H1 (cell line): ENCODE measurements around the gene PDZK1IP1. TPM values are rescaled to one million over a fixed set of nuclear protein-coding genes. Genes with fewer than 3 reads are reported as not detected.

ENCODE experiments used
- CTCF ChIA-PET: fragments of 300-600 bp; sonication (Branson Sonifier 250); formaldehyde crosslinking; loops from one replicate; lab custom pipeline; 2021; ENCODE audit not compliant: partially characterized antibody; lab: Charles Lee
- POLR2A ChIA-PET: fragments of 300-600 bp; sonication (Branson Sonifier 250); formaldehyde crosslinking; loops from one replicate; lab custom pipeline; 2021; ENCODE audit warnings: inconsistent platforms; ENCODE audit not compliant: partially characterized antibody; lab: Charles Lee
- DNase-seq, 2 experiments: peaks; one replicate each; pipeline versions ENCODE4 v3.0.0 to v3.0.0-alpha.2; 2010 to 2022; ENCODE audit warnings: low spot score in 2 of 2, low read depth in 1 of 2, mixed read lengths in 1 of 2
- FAIRE-seq: peaks from 2 replicates; lab custom pipeline; 2011; peaks lifted over from hg19 to GRCh38; lab: Jason Lieb, UNC
- H2AFZ ChIP-seq: 2 replicates; pipeline ENCODE4 v1.8.1; 2012; ENCODE audit warnings: low read length, inconsistent platforms
- H2AK5ac ChIP-seq: 2 replicates; pipeline ENCODE4 v1.6.1; 2013; ENCODE audit warnings: low read depth, low read length
- H2BK120ac ChIP-seq: replicated peaks from 2 replicates; pipeline ENCODE3; 2013; ENCODE audit warnings: low read depth, low read length, inconsistent platforms
- H2BK12ac ChIP-seq: 2 replicates; pipeline ENCODE4 v1.6.1; 2013; ENCODE audit warnings: low read depth, low read length
- H2BK15ac ChIP-seq: 2 replicates; pipeline ENCODE4 v1.6.1; 2013; ENCODE audit warnings: low read length
- H2BK20ac ChIP-seq: 2 replicates; pipeline ENCODE4 v1.6.1; 2013; ENCODE audit warnings: low read length
- H2BK5ac ChIP-seq: 2 replicates; pipeline ENCODE4 v1.6.1; 2013; ENCODE audit warnings: low read depth, low read length
- H3K14ac ChIP-seq: 2 replicates; pipeline ENCODE4 v1.6.1; 2013; ENCODE audit warnings: inconsistent platforms; ENCODE audit not compliant: insufficient read length
- H3K18ac ChIP-seq: 2 replicates; pipeline ENCODE4 v1.6.1; 2013; ENCODE audit warnings: low read length; ENCODE audit errors: extremely low read depth
- H3K23ac ChIP-seq: 2 replicates; pipeline ENCODE4 v1.6.1; 2013; ENCODE audit warnings: inconsistent platforms; ENCODE audit not compliant: insufficient read length
- H3K23me2 ChIP-seq: 2 replicates; pipeline ENCODE4 v1.6.1; 2013; ENCODE audit warnings: low read depth, low read length
- H3K27ac ChIP-seq: 2 replicates; pipeline ENCODE4 v1.6.1; 2011; ENCODE audit warnings: low read depth, low read length, inconsistent platforms
- H3K27me3 ChIP-seq, 4 experiments: replicated peaks in 1 of 4; 1 replicate in 1 of 4; 2 replicates in 3 of 4; pipeline versions ENCODE4 v1.6.1 to v1.8.1; 2011 to 2013; ENCODE audit warnings: low read length in 3 of 4, mild to moderate bottlenecking in 3 of 4, inconsistent platforms in 2 of 4, mixed read lengths in 2 of 4, moderate library complexity in 1 of 4; ENCODE audit not compliant: control insufficient read depth in 3 of 4, insufficient read depth in 3 of 4; ENCODE audit errors: extremely low read depth in 1 of 4
- H3K36me3 ChIP-seq, 4 experiments: 2 replicates each; pipeline versions ENCODE4 v1.6.1 to v1.8.1; 2011 to 2013; ENCODE audit warnings: mild to moderate bottlenecking in 4 of 4, low read length in 3 of 4, moderate library complexity in 2 of 4, control low read depth in 1 of 4, inconsistent platforms in 1 of 4; ENCODE audit not compliant: insufficient read depth in 4 of 4, control insufficient read depth in 2 of 4
- H3K4ac ChIP-seq: replicated peaks from 2 replicates; pipeline ENCODE3; 2013; ENCODE audit warnings: low read length, low read depth, mixed read lengths, inconsistent platforms; ENCODE audit not compliant: insufficient read length
- H3K4me1 ChIP-seq, 4 experiments: replicated peaks in 1 of 4; 1 replicate in 1 of 4; 2 replicates in 3 of 4; pipeline versions ENCODE4 v1.6.1 to v1.8.1; 2011 to 2013; ENCODE audit warnings: low read length in 3 of 4, inconsistent platforms in 2 of 4, mixed read lengths in 1 of 4; ENCODE audit not compliant: insufficient read depth in 4 of 4, control insufficient read depth in 3 of 4
- H3K4me2 ChIP-seq, 2 experiments: 2 replicates each; pipeline versions ENCODE4 v1.6.1 to v1.8.1; 2011 to 2013; ENCODE audit warnings: low read depth in 2 of 2, low read length in 2 of 2, control low read depth in 1 of 2, inconsistent platforms in 1 of 2, mild to moderate bottlenecking in 1 of 2; ENCODE audit not compliant: insufficient read depth in 1 of 2
- H3K4me3 ChIP-seq, 4 experiments: fragments of 200-600, 300-600 bp in 1 of 4; sonication (generic), shearing (Covaris generic), sonication (Bioruptor Twin) in 1 of 4; 2 replicates each; pipeline versions ENCODE4 v1.5.1 to v1.8.1; 2011 to 2016; ENCODE audit warnings: low read length in 4 of 4, low read depth in 3 of 4, control low read depth in 2 of 4, inconsistent platforms in 2 of 4, mild to moderate bottlenecking in 2 of 4, mixed read lengths in 1 of 4, moderate library complexity in 1 of 4; ENCODE audit not compliant: insufficient read depth in 2 of 4; ENCODE audit errors: extremely low read depth in 1 of 4
- H3K56ac ChIP-seq: replicated peaks from 2 replicates; pipeline ENCODE3; 2013; ENCODE audit warnings: low read depth, mild to moderate bottlenecking, mixed read lengths, low read length, inconsistent platforms; ENCODE audit not compliant: insufficient read length
- H3K79me1 ChIP-seq: 2 replicates; pipeline ENCODE4 v1.6.1; 2013; ENCODE audit warnings: low read depth, low read length, control low read depth
- H3K79me2 ChIP-seq, 2 experiments: 2 replicates each; pipeline versions ENCODE4 v1.6.1 to v1.8.1; 2012 to 2013; ENCODE audit warnings: low read length in 2 of 2, mild to moderate bottlenecking in 2 of 2, inconsistent platforms in 1 of 2; ENCODE audit not compliant: insufficient read depth in 2 of 2, control insufficient read depth in 1 of 2
- H3K9ac ChIP-seq, 4 experiments: replicated peaks in 1 of 4; 1 replicate in 1 of 4; 2 replicates in 3 of 4; pipeline versions ENCODE4 v1.6.1 to v1.8.1; 2011 to 2013; ENCODE audit warnings: low read depth in 3 of 4, low read length in 3 of 4, control low read depth in 2 of 4, mild to moderate bottlenecking in 2 of 4, moderate library complexity in 2 of 4, inconsistent platforms in 1 of 4; ENCODE audit errors: extremely low read depth in 1 of 4
- H3K9me3 ChIP-seq, 2 experiments: 2 replicates each; pipeline versions ENCODE4 v1.6.1 to v1.8.1; 2012 to 2013; ENCODE audit warnings: mild to moderate bottlenecking in 2 of 2, moderate library complexity in 2 of 2, control low read depth in 1 of 2, inconsistent platforms in 1 of 2, low read depth in 1 of 2, low read length in 1 of 2, mixed read lengths in 1 of 2; ENCODE audit not compliant: insufficient read depth in 2 of 2
- H4K20me1 ChIP-seq, 2 experiments: replicated peaks in 1 of 2; 2 replicates each; pipeline versions ENCODE3 to v1.8.1; 2011 to 2013; ENCODE audit warnings: inconsistent platforms in 2 of 2, low read length in 2 of 2, mild to moderate bottlenecking in 1 of 2; ENCODE audit not compliant: insufficient read depth in 2 of 2, control insufficient read depth in 1 of 2
- H4K5ac ChIP-seq: 2 replicates; pipeline ENCODE4 v1.6.1; 2013; ENCODE audit warnings: low read length, low read depth, mixed read lengths, inconsistent platforms; ENCODE audit not compliant: insufficient read length
- H4K8ac ChIP-seq: 2 replicates; pipeline ENCODE4 v1.8.0; 2013; ENCODE audit warnings: mild to moderate bottlenecking, moderate library complexity, low read length, inconsistent platforms; ENCODE audit not compliant: insufficient read depth; ENCODE audit errors: extremely low read depth
- H4K91ac ChIP-seq: replicated peaks from 2 replicates; pipeline ENCODE3; 2013; ENCODE audit warnings: low read length, mixed read lengths, inconsistent platforms; ENCODE audit not compliant: insufficient read length
- CTCF ChIP-seq, 3 experiments: IDR thresholded peaks; 1 replicate in 2 of 3; 2 replicates in 1 of 3; pipeline versions ENCODE4 v1.5.1 to v1.6.1; 2011; ENCODE audit warnings: low read length in 3 of 3, mild to moderate bottlenecking in 3 of 3, inconsistent platforms in 2 of 3, low read depth in 1 of 3, moderate library complexity in 1 of 3; ENCODE audit not compliant: insufficient read depth in 1 of 3; ENCODE audit errors: control extremely low read depth in 1 of 3
- KDM4A ChIP-seq: IDR thresholded peaks from one replicate; pipeline ENCODE4 v1.7.1; 2012; ENCODE audit warnings: low read depth, mild to moderate bottlenecking, moderate library complexity, low read length, inconsistent platforms; ENCODE audit not compliant: severe bottlenecking
- SAP30 ChIP-seq: fragments of 300-600 bp; sonication (generic); IDR thresholded peaks from 2 replicates; pipeline ENCODE4 v1.7.1; 2012; ENCODE audit warnings: low read length, moderate library complexity, mild to moderate bottlenecking, inconsistent platforms; ENCODE audit not compliant: insufficient read depth, insufficient replicate concordance
- SP4 ChIP-seq: IDR thresholded peaks from 2 replicates; pipeline ENCODE4 v1.6.1; 2012; ENCODE audit warnings: low read length, inconsistent platforms
- ZNF274 ChIP-seq: IDR thresholded peaks from 2 replicates; pipeline ENCODE4 v1.7.0; 2012; ENCODE audit warnings: low read length, borderline replicate concordance; ENCODE audit errors: extremely low read depth
- WGBS, 2 experiments: shearing (Covaris generic) in 1 of 2; methylation state at CpG; one replicate each; pipeline versions ENCODE4 v1.1.6 to v1.1.7; 2013 to 2015; ENCODE audit warnings: low lambda C conversion rate in 2 of 2, mixed read lengths in 2 of 2, inconsistent platforms in 1 of 2, low coverage in 1 of 2, missing lambda C conversion rate in 1 of 2; ENCODE audit not compliant: insufficient replicate concordance in 2 of 2, insufficient coverage in 1 of 2, insufficient read length in 1 of 2; ENCODE audit errors: extremely low coverage in 1 of 2, missing lambda C conversion rate in 1 of 2; 5-methylcytosine and 5-hydroxymethylcytosine counted together
- polyA plus RNA-seq, 7 experiments: library from polyadenylated mRNA; depleted of rRNA in 3 of 7; stranded (reverse) in 5 of 7; unstranded in 2 of 7; fragments of >200 nt in 5 of 7; fragments of 200-250 nt in 2 of 7; gene quantifications; 1 replicate in 5 of 7; 2 replicates in 1 of 7; 4 replicates in 1 of 7; pipeline versions ENCODE4 v1.2.1 to v1.2.3, GENCODE V29; 2011 to 2013; ENCODE audit warnings: missing spikeins in 2 of 7, mixed read lengths in 2 of 7
- total RNA-seq: library from RNA; stranded (reverse); fragmentation: NEBNext Ultra II Directional; extraction: Animal tissue kit (Norgen Biotek cat#: 25700); gene quantifications from 2 replicates; pipeline ENCODE4 v1.2.1, GENCODE V29; 2021

The PDZK1IP1 gene
- total and polyA plus RNA-seq, 2 of the 8 experiments (the other 6 are each of a cell fraction or from before 2014, with no cell fraction given): 0.17 TPM; not detected in 1

GRCh38 chr1:47147047-47147785 lies 42.6 kb downstream of the PDZK1IP1 start:
- FAIRE-seq: no peak
- CTCF ChIA-PET: interaction anchor here (0.6 to 3.3 kb wide), 8 partner anchors 9 to 342 kb away, joined by 3 to 12 read pairs (median 3); partner anchors contain the start of gene CYP4A22

More at GRCh38 chr1:47147047-47147785, 42.6 kb downstream of the PDZK1IP1 start:
- Histone ChIP-seq H3K36me3 (no peaks in the 10 kb centered on the region), H3K79me1 (no peaks in the 10 kb centered on the region), H3K18ac (no peak overlapping the region), H3K23me2 (no peaks in the 10 kb centered on the region), H2AK5ac (no peak overlapping the region), H3K79me2 (no peaks in the 10 kb centered on the region), H3K4me1 (no peaks in the 10 kb centered on the region; a peak in 1 of 7 replicates)
- DNase-seq: no peak
- TF ChIP-seq KDM4A: no peak
- TF ChIP-seq SAP30: no peak
- TF ChIP-seq SP4: no peak
- peak in 1 of 3 experiments; percentile 15; a peak in 1 of 4 replicates for TF ChIP-seq CTCF (IDR thresholded peaks at IDR 0.05; ENCODE audit: control extremely low read depth in 1 of 3, insufficient read depth in 1 of 3, low read depth in 1 of 3, low read length in 3 of 3)
- TF ChIP-seq ZNF274: no peak
- TF ChIP-seq, all 59 proteins: peak for 1
- H4K91ac ChIP-seq: no peak overlapping the region
- no peak overlapping the region for H3K4me3 ChIP-seq
- no peak overlapping the region for H2BK15ac ChIP-seq
- WGBS, 2 experiments: 79% methylated on average over 6 of the region's 6 CpGs; no CpG with 5 or more reads in 1 of the 2 experiments
- H2BK120ac ChIP-seq: no peak overlapping the region
- no peak overlapping the region for H3K9ac ChIP-seq
- H3K56ac ChIP-seq: no peak overlapping the region
- H3K4me2 ChIP-seq: no peak overlapping the region
- no peak overlapping the region for H2AFZ ChIP-seq
- no peak overlapping the region for H2BK5ac ChIP-seq
- H4K5ac ChIP-seq: no peak overlapping the region
- no peak overlapping the region for H3K27ac ChIP-seq
- 0 out of 2 replicates have a peak overlapping the region, but pooled peaks have one; percentile 17 for H2BK12ac ChIP-seq
- no peak overlapping the region for H3K23ac ChIP-seq
- POLR2A ChIA-PET: no interaction called here
- no peaks in the 10 kb centered on the region for H3K27me3 ChIP-seq
- no peak overlapping the region for H3K14ac ChIP-seq
- no peak overlapping the region for H4K8ac ChIP-seq
- H4K20me1 ChIP-seq: no peaks in the 10 kb centered on the region
- H3K9me3 ChIP-seq: no peaks in the 10 kb centered on the region
- no peak overlapping the region for H2BK20ac ChIP-seq
- H3K4ac ChIP-seq: no peak overlapping the region
